Activated effector memory CD4-positive, alpha-beta T cell treated with anti-CD3 and anti-CD28 coated beads, Interleukin-2, amount 50 U/mL, for 16 hours (primary cell): ENCODE measurements around the gene PIGH.

Source experiments
- DNase-seq: peaks from one replicate; pipeline ENCODE4 v3.0.0-alpha.2; 2020

The PIGH gene

DNA sequence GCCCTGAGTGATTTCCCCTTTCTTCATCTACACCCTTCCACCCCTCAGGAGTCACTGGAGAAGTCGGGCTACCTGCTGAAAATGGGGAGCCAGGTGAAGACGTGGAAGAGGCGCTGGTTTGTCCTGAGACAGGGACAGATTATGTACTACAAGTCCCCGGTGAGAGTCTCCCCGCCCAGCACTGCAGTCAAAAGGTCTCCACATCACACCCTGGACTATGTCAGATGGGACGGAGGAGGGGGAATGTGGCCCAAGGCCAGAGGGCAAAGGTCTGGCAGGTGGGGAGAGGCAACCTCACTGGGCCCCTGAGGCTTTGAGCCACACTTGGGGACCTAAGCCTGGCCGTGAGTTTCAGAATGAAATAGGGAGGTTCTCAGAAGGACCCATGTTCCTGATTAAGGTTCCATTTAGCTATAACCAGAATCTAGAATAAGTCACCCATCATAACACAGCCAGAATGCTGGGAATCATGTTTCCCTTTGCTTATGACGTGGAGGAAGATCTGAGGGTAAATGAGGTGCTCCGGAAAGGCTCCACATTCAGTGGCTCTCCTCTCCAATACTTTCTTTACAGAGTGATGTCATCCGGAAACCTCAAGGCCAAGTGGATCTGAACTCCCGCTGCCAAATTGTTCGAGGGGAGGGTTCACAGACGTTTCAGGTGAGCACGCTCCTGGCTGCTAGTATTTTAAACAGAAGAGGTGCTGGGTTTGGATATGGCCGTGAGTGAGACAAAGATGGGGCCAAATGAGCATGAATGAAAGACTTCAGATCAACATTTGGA lies 26.6 kb downstream of the PIGH start:
- peak; percentile 43 for DNase-seq

- peak; percentile 8 for DNase-seq
Measured at GRCh38 chr14:67572608-67573007, 27.5 kb downstream of the PIGH start.

DNA sequence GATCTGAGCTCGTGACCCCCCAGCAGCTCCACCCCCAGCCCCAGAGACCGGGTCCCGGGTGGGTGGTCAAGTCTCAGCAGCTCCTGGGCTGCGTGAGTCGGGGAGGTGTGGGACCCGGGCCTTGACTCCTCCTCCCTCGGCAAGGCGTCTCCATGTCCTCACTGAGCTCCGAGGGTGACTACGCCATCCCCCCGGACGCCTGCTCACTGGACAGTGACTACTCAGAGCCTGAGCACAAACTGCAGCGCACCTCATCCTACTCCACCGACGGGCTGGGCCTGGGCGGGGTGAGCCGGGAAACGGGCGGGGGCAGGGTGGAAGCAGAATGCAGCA lies 28.1 kb downstream of the PIGH start:
- peak; percentile 61 for DNase-seq

DNA sequence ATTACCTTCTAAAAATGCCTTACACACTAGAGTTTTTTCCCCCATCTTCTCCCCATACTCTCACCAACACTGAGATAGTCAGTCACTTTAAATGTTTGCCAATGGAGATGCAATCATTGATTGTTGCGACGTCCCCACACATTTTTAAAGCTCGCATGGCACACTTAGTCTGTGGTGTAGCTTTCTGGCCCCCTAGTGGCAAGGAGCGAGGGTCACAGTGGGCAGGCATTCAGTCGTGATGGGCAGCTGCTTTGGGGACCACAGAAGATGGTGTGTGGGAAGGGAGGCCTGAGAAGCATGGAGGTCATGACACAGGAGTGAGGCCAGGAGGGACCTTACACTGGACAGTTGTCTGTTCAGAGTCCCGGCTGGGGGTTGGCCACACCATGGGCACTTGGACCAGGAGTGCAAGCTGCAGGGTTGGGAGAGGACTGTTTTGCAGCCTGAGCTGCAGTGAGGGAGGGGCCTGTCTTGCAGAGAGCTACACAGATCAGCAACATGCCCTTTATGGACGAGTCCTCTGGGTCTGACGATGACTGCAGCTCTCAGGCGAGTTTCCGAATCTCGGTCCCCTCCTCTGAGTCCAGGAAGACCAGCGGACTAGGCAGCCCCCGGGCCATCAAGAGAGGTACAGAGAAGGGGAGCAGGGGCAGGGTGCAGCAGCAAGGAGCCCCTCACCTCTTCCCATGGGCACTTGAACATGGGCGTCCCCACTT lies 28.6 kb downstream of the PIGH start:
- DNase-seq: peak; percentile 87

DNA sequence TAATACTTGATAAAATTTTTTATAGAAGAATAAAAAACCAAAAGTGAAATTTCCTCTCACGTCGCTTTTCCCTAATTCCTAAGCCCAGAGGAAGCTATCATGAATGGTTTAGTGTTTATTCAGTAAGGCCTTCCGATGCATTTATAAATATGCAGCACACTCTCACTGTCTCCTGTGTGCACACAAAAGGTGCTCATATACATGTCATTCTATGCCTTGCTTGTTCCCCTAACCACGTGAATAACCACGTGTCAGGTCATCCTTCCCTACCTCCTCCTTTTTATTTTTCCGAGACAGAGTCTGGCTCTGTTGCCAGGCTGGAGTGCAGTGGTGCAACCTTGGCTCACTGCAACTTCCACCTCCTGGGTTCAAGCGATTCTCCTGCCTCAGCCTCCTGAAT lies 29.6 kb downstream of the PIGH start:
- DNase-seq: no peak

DNA sequence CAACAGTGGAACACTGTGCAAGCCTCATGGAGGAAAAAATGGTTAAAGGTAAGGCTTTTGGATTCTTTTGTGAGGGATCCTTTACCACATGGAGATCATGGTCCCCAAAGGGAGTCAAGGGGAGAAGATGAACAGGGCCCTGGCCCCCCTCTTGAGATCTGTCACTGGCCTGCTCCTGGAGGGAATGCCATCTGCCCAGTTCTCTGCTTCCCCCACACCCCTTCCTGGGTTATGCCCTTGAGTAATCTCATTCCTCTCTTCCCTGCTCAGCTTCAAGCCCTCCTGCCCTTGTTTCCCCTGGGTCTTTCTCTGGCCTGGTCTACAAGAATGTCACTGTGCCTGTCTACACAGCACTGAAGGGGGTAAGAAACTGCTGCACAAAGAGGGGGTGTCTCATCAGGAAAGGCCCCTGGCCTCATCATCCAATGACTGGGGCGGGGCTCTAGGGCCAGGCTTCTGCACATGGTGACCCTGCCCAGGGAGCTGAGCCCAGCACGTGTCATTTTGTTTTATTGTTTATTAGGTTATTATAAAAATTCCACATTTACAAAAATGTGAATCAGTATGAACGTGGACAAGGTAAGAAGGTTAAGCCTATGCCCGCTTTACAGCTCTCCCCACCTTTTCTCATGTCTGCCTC lies 30.3 kb downstream of the PIGH start:
- DNase-seq: peak; percentile 52

GRCh38 chr14:67569011-67569650 lies 30.9 kb downstream of the PIGH start:
- peak; percentile 60 for DNase-seq

DNA sequence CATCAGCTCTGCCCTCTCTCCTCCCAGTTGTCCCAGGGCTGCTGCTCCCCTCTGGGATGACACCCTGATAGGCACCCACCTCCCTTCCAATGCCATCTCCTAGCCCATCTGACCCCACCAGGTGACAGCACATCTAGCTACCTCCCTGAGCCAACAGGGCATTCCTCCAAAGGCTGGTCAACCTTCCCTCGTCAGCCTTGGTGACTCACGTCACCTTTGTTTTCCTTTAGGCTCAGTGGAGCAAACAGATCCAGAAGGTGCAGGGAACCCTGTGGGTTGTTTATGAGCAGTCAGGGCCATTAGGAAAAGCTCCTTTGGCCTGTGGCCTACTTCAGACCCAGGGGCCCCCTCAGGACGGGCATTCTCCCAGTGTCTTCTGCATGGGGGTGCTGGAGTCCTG lies 32.4 kb downstream of the PIGH start:
- peak; percentile 52 for DNase-seq

GRCh38 chr14:67566908-67567307 lies 33.2 kb downstream of the PIGH start:
- peak; percentile 36 for DNase-seq

- no peak for DNase-seq
Measured at GRCh38 chr14:67564236-67564635, 35.8 kb downstream of the PIGH start.

DNA sequence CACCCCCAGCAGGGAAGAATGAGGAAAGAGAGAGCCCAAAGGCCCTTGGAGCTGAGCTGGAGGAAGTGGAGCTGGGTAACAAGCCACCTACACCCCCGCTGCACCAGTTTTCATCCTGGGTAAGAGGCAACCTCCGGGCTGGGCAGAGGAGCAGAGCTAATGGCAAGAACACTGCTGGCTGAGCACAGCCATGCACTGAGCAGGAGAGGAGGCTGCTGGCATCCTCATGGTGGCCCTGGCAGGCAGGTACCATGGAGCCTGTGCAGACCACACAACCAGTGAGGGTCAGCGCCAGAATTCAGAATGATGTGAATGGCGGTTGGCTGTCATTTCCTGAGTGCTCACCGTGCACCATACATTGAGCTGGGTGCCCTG lies 37.3 kb downstream of the PIGH start:
- no peak for DNase-seq

DNA sequence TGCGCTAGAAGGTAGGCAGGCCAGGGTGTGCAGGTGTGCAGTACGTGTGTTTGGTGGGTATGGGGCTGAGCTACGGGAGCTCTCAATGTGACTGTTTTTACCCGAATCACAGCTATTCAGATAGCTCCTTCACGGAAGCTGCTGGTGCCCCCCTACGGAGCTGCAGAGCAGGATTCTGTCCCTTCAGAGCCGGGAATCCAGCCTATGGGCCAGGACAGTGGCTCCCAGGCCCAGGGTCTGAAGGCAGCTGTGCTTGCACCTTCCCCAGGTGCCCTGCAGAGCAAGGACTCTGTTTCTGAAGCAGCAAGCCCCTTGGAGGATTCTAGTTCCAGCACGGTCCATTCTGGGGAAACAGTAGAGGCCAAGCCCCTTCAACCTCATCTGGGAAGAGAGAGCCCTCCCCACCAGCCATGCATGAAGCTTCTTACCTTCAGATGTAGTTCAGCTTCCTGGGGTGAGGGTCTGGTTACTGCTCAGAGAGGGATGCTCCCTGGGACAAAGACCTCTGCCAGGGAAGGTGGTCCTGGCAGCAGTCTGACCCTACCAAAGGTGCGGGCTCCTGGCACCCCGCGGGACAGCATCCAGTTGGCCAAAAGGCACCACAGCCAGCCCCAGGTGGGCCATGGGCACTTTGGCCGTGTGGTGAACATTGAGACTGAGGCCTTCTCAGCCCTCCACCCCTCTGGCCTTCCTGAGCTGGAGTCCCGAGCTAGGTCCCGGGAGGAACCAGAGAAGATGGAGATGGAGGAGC lies 37.9 kb downstream of the PIGH start:
- peak; percentile 54 for DNase-seq

DNA sequence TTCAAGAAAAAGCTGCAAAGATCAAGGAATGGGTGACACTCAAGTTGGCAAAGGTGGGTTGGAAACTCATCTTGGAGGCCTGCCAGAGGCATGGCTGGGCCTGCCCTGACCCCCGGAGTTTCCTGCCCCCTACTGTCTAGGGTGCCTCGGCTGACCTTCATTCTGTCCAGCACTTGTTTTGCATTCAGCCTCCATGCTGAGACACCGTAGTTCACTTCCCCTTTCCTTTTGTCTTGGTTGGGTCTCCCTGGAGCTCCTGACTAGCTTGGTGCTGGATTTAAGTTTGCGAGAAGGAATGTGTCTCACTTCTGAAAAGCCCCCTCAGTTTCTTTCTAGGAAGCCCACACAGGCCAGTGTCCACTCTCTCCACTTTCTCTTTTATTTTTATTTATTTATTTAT lies 40.4 kb downstream of the PIGH start:
- DNase-seq: no peak

- DNase-seq: no peak
Measured at GRCh38 chr14:67557656-67558055, 42.4 kb downstream of the PIGH start.

GRCh38 chr14:67557118-67557517 lies 43.0 kb downstream of the PIGH start:
- no peak for DNase-seq

- DNase-seq: no peak
Measured at GRCh38 chr14:67556671-67557070, 43.4 kb downstream of the PIGH start.

GRCh38 chr14:67555518-67556090 lies 44.5 kb downstream of the PIGH start:
- no peak for DNase-seq

GRCh38 chr14:67554341-67554740 lies 45.7 kb downstream of the PIGH start:
- no peak for DNase-seq

DNA sequence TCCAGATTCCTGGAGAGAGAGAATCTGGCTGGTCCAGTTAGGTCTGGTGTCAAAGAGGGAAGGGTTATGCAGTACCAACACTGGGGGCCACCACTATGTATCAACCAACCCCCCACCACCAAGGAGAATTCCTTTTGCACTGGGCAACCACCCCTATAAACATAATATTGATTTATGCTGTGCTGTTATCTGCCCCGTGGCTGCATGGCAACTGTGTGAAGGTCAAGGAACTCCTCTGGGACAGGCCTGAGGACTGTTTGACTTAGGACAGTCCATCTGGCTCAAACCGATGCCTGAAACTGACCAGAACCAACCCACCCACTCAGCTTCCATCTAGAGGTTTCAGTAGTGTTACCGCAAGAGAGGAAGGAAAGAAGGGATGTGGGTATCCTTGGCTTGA lies 46.5 kb downstream of the PIGH start:
- no peak for DNase-seq

DNA sequence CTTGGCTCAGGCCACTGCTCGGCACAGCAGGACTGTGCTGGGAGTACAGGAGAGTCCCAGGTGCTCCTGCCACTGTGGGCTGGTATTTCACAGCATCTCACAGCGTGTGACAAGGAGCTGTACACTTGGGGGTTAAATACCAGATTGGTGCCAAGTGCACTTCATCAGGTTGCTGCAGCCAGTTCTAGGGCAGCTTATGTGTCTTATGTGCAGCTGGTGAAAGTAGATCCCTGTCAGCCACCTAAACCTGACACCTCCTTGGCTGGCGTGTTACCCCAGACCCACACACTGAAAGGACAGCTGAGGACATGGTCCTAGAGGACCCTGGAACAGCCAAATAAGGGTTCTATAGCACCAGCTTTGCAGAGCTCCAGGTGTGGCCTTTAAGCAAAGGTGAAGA lies 48.1 kb downstream of the PIGH start:
- no peak for DNase-seq

DNA sequence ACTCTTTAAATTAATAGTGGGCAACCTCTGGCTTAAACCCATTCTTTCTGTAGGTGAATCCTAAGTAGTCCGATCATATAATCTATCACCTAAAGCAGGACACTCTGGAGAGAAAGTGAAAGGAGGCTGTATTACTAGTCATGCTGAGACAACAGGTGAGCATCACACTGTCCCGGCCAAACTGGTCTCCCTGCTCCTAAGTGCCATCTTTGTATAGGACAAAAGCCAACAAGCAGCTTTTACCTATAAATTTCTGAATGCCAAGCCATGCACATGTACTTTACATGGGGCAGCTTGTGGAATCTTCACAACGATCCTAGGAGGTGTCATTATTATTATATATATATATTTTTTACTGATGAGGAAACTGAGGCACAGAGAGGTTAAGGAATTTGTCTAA lies 48.9 kb downstream of the PIGH start:
- DNase-seq: no peak

DNA sequence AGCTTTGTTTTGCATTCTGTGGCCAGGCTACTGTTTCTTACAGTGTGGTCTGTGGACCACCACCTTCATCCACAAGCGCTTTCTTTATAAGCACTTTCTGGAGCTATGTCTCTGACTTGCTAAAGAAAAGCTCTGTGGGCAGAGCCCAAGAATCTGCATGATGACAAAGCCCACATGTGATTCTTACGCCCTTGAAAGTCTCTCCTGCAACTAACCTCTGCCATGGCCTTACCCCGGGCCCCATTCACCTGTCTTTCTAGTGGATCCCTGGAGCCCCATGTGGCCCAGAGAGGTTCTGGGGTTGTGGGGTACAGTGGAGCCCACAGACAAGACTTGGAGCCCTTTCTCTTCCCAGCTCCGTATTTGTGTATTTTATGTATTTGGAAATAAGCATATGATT lies 50.3 kb downstream of the PIGH start:
- DNase-seq: no peak
